Breast epithelium (tissue), 4 donors: Measurements from ENCODE around the gene CIB4. TPM values are rescaled to one million over a fixed set of nuclear protein-coding genes. Genes with fewer than 3 reads are reported as not detected.
"Not testable (repeated sequence)": the region's sequence is repeated elsewhere in the genome, so short reads cannot be mapped to it uniquely, and the experiment has no call there.

Experiments
- DNase-seq, 2 donors: peaks; one replicate each; pipeline ENCODE4 v3.0.0-alpha.2; 2019; ENCODE audit warnings: low spot score in 2 of 2
- H3K27ac ChIP-seq, 2 donors: fragments of 200-600 bp; sonication (generic) in 1 of 2; one replicate each; pipeline ENCODE4 v1.5.1; 2016 to 2019; ENCODE audit warnings: mild to moderate bottlenecking in 1 of 2
- H3K27me3 ChIP-seq, 2 donors: fragments of 200-600 bp; sonication (generic) in 1 of 2; one replicate each; pipeline versions ENCODE4 v1.5.1 to v1.6.0; 2017 to 2019; ENCODE audit warnings: control low read depth in 1 of 2, mild to moderate bottlenecking in 1 of 2
- H3K36me3 ChIP-seq: fragments of 200-600 bp; one replicate; pipeline ENCODE4 v1.5.1; 2019
- H3K4me1 ChIP-seq, 2 donors: fragments of 200-600 bp; sonication (generic); one replicate each; pipeline ENCODE4 v1.5.1; 2016 to 2019; ENCODE audit warnings: control low read depth in 1 of 2
- H3K4me3 ChIP-seq, 3 donors: fragments of 200-600 bp; sonication (generic); 1 replicate in 2 of 3; 2 replicates in 1 of 3; pipeline ENCODE4 v1.5.1; 2016 to 2019; ENCODE audit warnings: mild to moderate bottlenecking in 3 of 3, moderate library complexity in 2 of 3
- H3K9me3 ChIP-seq, 2 donors: fragments of 200-600 bp; sonication (generic) in 1 of 2; one replicate each; pipeline ENCODE4 v1.5.1; 2016 to 2019; ENCODE audit warnings: control low read depth in 1 of 2
- POLR2A ChIP-seq: fragments of 450-650 bp; IDR thresholded peaks from one replicate; pipeline ENCODE4 v1.6.1; 2016; ENCODE audit warnings: antibody characterized with exemption, mild to moderate bottlenecking, moderate library complexity
- POLR2AphosphoS5 ChIP-seq, 3 donors: sonication (generic); formaldehyde crosslinking; IDR thresholded peaks; one replicate each; pipeline ENCODE4 v1.6.1; 2017; ENCODE audit warnings: antibody characterized with exemption in 3 of 3
- intact Hi-C: fragments of 100-400 bp; cut with DNase I; formaldehyde crosslinking; loops from one replicate; pipeline ENCODE4 v1.15.1; 2023; ENCODE audit warnings: low total_unique reads
- total RNA-seq, 3 donors: library from RNA; depleted of rRNA; stranded (reverse); fragments of >200 nt; gene quantifications; one replicate each; pipeline ENCODE4 v1.1.0, GENCODE V29; 2016
- TF ChIP-seq, protein P1 (sequence below), 3 donors: fragments of 450-650 bp; IDR thresholded peaks; one replicate each; pipeline ENCODE4 v1.5.1; 2016 to 2017; ENCODE audit warnings: antibody characterized with exemption in 3 of 3, mild to moderate bottlenecking in 3 of 3, moderate library complexity in 3 of 3

Gene CIB4
- total RNA-seq, 3 donors from 2014 or later, result not detected

DNA sequence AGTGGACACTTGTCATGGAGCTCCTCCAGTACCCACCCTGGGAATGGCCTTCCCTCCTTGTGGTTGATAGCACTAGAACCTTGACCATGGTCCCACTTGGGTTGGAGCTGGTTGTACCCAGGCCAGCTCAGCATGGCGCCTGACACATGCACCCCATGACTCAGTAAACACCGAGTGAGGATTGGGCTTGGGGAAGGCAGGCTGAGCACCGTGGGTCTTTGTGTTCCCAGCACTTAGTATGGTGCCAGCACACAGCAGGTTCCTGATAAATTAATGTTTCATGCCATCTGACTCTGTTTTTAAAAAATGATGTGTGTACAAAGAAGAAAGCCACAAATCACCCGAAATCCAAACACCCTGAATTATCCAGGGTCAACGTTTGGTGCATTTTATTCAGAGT is 69.8 kb downstream of the CIB4 start:
- no peaks in the 10 kb centered on the region for H3K36me3 ChIP-seq
- no peaks in the 10 kb centered on the region for H3K4me1 ChIP-seq
- no peaks in the 10 kb centered on the region for H3K9me3 ChIP-seq
- no peak overlapping the region for H3K27ac ChIP-seq
- intact Hi-C loops, result no loop called here
- peaks cover 0 to 13% of the 10 kb centered on the region in 2 donors for H3K27me3 ChIP-seq
- DNase-seq, result no peak
- H3K4me3 ChIP-seq, result no peak overlapping the region
- TF ChIP-seq, protein P1, sequence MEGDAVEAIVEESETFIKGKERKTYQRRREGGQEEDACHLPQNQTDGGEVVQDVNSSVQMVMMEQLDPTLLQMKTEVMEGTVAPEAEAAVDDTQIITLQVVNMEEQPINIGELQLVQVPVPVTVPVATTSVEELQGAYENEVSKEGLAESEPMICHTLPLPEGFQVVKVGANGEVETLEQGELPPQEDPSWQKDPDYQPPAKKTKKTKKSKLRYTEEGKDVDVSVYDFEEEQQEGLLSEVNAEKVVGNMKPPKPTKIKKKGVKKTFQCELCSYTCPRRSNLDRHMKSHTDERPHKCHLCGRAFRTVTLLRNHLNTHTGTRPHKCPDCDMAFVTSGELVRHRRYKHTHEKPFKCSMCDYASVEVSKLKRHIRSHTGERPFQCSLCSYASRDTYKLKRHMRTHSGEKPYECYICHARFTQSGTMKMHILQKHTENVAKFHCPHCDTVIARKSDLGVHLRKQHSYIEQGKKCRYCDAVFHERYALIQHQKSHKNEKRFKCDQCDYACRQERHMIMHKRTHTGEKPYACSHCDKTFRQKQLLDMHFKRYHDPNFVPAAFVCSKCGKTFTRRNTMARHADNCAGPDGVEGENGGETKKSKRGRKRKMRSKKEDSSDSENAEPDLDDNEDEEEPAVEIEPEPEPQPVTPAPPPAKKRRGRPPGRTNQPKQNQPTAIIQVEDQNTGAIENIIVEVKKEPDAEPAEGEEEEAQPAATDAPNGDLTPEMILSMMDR (IDR thresholded peaks at IDR 0.05), result no peak
- no peak for TF ChIP-seq POLR2A
- TF ChIP-seq POLR2AphosphoS5 (IDR thresholded peaks at IDR 0.05), result no peak

DNA sequence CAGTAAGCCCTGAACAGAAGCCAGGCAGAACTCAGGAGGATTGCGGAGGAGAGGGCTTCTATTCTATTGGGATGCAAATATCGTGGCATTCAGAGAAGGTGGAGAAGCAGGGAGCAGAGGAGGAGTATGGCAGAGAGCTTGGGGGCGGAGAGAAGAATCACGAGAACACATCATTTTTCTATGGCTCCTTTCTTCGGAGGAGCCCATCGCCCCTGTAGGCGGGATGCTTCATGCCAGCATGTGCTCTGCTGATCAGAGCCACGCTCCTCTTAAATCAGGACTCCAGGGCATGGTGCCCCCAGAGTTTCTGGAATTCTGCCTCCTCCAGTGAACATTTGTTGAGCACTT is 71.1 kb downstream of the CIB4 start:
- no peaks in the 10 kb centered on the region for H3K36me3 ChIP-seq
- TF ChIP-seq POLR2A, result no peak
- TF ChIP-seq, protein P1 (IDR thresholded peaks at IDR 0.05), result no peak
- no peak for TF ChIP-seq POLR2AphosphoS5 (IDR thresholded peaks at IDR 0.05)
- H3K9me3 ChIP-seq, result no peaks in the 10 kb centered on the region
- no peaks in the 10 kb centered on the region for H3K4me1 ChIP-seq
- no peak overlapping the region for H3K4me3 ChIP-seq
- intact Hi-C loops, result no loop called here
- no peak for DNase-seq
- no peak overlapping the region for H3K27ac ChIP-seq
- H3K27me3 ChIP-seq, result peaks cover 0 to 26% of the 10 kb centered on the region in 2 donors

DNA sequence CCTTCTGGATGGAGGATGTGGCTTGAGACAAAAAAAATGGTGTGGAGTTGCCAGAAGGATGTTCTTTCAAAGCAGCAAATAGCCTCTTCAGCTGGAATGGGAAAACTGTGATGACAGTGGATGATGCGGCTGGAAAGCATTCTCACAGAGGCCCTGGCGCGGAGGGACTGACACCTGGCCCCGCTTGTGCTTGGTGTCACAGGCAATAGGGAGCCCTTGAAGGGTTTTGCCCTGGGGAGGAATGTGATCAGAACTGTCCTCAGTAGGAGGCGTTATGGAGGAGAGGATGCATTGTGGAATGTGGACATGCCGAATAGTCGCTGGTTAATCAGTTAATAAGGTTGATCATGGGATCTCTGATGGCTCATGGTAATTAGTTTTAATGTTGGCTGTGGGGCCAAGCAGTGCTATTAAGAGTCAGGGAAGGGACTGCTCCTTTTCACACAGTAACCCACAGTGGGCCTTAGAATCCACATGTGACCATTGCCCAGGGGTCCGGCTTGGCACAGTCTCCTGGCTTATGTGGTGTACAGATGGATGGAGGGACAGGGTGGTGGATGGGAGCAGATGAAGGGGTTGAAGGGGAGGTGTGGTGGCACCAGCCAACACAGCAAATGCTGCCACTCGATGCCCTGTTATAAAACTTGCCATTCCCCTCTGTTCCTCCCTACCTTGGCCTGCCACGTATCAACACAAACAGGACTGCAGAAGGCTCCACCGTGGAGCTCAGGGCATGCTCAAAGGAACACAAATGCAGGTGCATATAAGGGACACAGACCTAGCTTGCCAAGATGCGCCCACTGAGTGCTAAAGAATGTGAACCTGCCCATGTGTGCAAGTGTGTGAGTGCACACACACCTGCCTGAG is 71.7 kb downstream of the CIB4 start:
- no peak for DNase-seq
- Histone ChIP-seq H3K36me3 (no peaks in the 10 kb centered on the region), H3K4me1 (no peaks in the 10 kb centered on the region), H3K27me3 (peaks cover 0 to 30% of the 10 kb centered on the region in 2 donors), H3K4me3 (no peak overlapping the region), H3K27ac (no peak overlapping the region), H3K9me3 (no peaks in the 10 kb centered on the region)
- TF ChIP-seq POLR2A, result no peak
- TF ChIP-seq, protein P1 (IDR thresholded peaks at IDR 0.05), result no peak
- TF ChIP-seq POLR2AphosphoS5 (IDR thresholded peaks at IDR 0.05), result no peak
- intact Hi-C loops, result no loop called here

DNA sequence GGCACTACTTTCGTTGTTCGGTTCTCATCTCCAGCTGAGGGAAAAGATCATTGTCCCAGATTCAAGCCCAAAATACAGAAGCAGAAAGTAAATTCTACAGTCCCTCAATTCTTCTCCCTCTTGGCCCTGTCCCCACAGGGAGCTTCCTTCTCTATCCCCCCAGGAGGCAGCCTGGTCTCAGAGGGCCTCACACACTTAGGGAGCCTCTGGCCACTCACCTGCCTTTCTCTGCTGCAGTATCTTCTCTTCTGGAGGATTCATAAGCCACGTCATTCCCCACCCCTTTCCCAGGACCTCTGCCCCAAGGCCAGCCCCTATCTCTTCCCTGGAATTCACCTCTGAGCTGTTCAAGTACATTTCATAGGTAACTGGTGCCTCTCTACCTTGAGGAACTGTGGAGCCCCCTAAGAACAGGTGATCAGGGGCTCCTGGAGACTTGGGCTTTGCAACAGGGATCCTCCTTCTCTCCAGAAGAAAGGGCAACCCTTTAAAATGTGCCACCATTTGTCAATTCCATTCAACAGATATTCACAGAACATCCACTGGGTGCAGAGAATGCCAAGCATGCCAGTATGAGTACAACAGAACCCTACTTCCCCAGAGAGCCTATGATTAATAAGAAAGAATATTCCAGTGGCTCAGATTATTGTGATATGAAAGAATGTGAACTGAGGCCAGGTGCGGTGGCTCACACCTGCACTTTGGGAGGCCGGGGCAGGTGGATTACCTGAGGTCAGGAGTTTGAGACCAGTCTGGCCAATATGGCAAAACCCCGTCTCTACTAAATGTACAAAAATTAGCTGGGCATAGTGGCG is 72.9 kb downstream of the CIB4 start:
- intact Hi-C loops, result no loop called here
- H3K27me3 ChIP-seq, result peaks cover 0 to 36% of the 10 kb centered on the region in 2 donors
- H3K36me3 ChIP-seq, result no peaks in the 10 kb centered on the region
- H3K4me1 ChIP-seq, result peaks cover 0 to 6% of the 10 kb centered on the region in 2 donors
- no peak for DNase-seq
- TF ChIP-seq POLR2AphosphoS5 (IDR thresholded peaks at IDR 0.05) (no peak), POLR2A (no peak)
- TF ChIP-seq, protein P1 (IDR thresholded peaks at IDR 0.05), result no peak
- no peak overlapping the region for H3K4me3 ChIP-seq
- H3K9me3 ChIP-seq, result no peaks in the 10 kb centered on the region
- no peak overlapping the region for H3K27ac ChIP-seq

DNA sequence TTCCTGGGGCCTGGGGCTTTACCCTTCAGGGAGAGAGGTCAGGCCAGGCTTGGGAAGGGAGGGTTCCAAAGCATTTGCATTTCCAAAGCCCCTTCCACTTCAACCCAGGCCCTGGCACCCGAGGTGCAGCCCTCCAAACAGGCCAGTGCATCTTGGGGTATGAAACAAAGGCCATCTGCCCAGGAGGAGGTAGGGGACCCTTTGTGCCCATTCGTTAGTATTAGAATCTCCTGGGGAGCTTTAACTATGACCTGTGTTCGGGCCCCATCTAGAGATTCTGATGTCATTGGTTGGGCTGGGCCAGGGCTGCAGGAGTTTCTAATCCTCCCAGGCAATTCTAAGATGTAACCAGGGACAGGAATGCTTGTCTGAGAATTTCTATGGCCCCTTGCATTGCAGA is 73.6 kb downstream of the CIB4 start:
- no peaks in the 10 kb centered on the region for H3K36me3 ChIP-seq
- peaks cover 0 to 36% of the 10 kb centered on the region in 2 donors for H3K27me3 ChIP-seq
- H3K4me3 ChIP-seq, result no peak overlapping the region
- intact Hi-C loops, result no loop called here
- DNase-seq, result no peak
- H3K9me3 ChIP-seq, result no peaks in the 10 kb centered on the region
- TF ChIP-seq POLR2AphosphoS5 (IDR thresholded peaks at IDR 0.05), result no peak
- TF ChIP-seq, protein P1 (IDR thresholded peaks at IDR 0.05), result no peak
- no peak for TF ChIP-seq POLR2A
- H3K27ac ChIP-seq, result no peak overlapping the region
- peaks cover 0 to 7% of the 10 kb centered on the region in 2 donors for H3K4me1 ChIP-seq

DNA sequence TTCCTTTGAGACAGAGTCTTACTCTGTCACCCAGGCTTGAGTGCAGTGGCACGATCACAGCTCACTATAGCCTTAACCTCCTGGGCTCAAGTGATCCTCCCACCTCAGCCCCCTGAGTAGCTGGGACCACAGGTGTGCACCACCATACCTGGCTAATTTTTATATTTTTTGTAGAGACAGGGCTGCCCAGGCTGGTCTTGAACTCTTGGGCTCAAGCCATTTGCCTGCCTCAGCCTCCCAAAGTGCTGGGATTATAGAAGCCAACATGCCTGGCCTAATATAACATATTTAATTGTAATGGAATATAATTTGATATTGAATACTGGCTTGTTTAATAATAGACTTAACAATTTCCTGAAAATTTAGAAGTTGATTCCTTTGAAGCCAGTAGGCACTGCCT is 74.4 kb downstream of the CIB4 start:
- H3K27me3 ChIP-seq, result peaks cover 0 to 39% of the 10 kb centered on the region in 2 donors
- DNase-seq, intact Hi-C loops, H3K27ac ChIP-seq, H3K36me3 ChIP-seq, H3K4me3 ChIP-seq, H3K9me3 ChIP-seq, H3K4me1 ChIP-seq: not testable (repeated sequence)
